HepG2 (cell line): ENCODE results near the gene PTPRN. TPM values are rescaled to one million over a fixed set of nuclear protein-coding genes. Genes with fewer than 3 reads are reported as not detected.

Source experiments
- FIP1L1 ChIP-seq: fragments of 200-400 bp; formaldehyde crosslinking; IDR thresholded peaks from 2 replicates; pipeline ENCODE4 v1.6.1; 2018; ENCODE audit warnings: low read depth, mild to moderate bottlenecking, low read length, moderate library complexity, borderline replicate concordance; ENCODE audit not compliant: insufficient read depth
- FOXM1 ChIP-seq: sonication (generic); formaldehyde crosslinking; IDR thresholded peaks from 2 replicates; pipeline ENCODE4 v1.5.0; 2020; ENCODE audit warnings: missing genetic modification reagents
- HHEX ChIP-seq: IDR thresholded peaks from 2 replicates; pipeline ENCODE4 v1.6.1; 2016; ENCODE audit warnings: control low read depth
- HIVEP1 ChIP-seq: sonication (generic); formaldehyde crosslinking; IDR thresholded peaks from 2 replicates; pipeline ENCODE4 v1.4.0; 2020; ENCODE audit warnings: mild to moderate bottlenecking, missing genetic modification reagents
- HMG20A ChIP-seq: IDR thresholded peaks from 2 replicates; pipeline ENCODE4 v1.6.1; 2016; ENCODE audit warnings: borderline replicate concordance
- KLF12 ChIP-seq: sonication (generic); formaldehyde crosslinking; IDR thresholded peaks from 2 replicates; pipeline ENCODE4 v1.4.0; 2020; ENCODE audit warnings: missing genetic modification reagents, borderline replicate concordance
- MIER2 ChIP-seq: IDR thresholded peaks from 2 replicates; pipeline ENCODE4 v1.6.1; 2016; ENCODE audit warnings: missing biosample characterization, missing genetic modification reagents
- PITX1 ChIP-seq: sonication (generic); formaldehyde crosslinking; IDR thresholded peaks from 2 replicates; pipeline ENCODE4 v1.5.1; 2020; ENCODE audit warnings: mild to moderate bottlenecking, missing genetic modification reagents
- POLR2AphosphoS5 ChIP-seq: IDR thresholded peaks from 2 replicates; pipeline ENCODE4 v1.6.1; 2012; ENCODE audit warnings: low read depth, low read length
- SIX4 ChIP-seq: sonication (generic); formaldehyde crosslinking; IDR thresholded peaks from 2 replicates; pipeline ENCODE4 v1.4.0; 2020; ENCODE audit warnings: missing genetic modification reagents
- TAF1 ChIP-seq: sonication (generic); formaldehyde crosslinking; IDR thresholded peaks from 2 replicates; pipeline ENCODE4 v1.4.0; 2020; ENCODE audit warnings: missing genetic modification reagents
- TEAD2 ChIP-seq: sonication (generic); formaldehyde crosslinking; IDR thresholded peaks from 2 replicates; pipeline ENCODE4 v1.9.0; 2021; ENCODE audit warnings: missing genetic modification reagents
- WIZ ChIP-seq: sonication (generic); formaldehyde crosslinking; IDR thresholded peaks from 2 replicates; pipeline ENCODE4 v1.5.1; 2020; ENCODE audit warnings: mild to moderate bottlenecking, missing genetic modification reagents
- ZFP1 ChIP-seq: IDR thresholded peaks from 2 replicates; pipeline ENCODE4 v1.6.1; 2016
- ZFP36L2 ChIP-seq: sonication (generic); formaldehyde crosslinking; IDR thresholded peaks from 2 replicates; pipeline ENCODE4 v1.4.0; 2020; ENCODE audit warnings: missing genetic modification reagents
- ZNF282 ChIP-seq: fragments of 450-650 bp; IDR thresholded peaks from 2 replicates; pipeline ENCODE4 v1.6.1; 2018; ENCODE audit not compliant: partially characterized antibody
- ZNF432 ChIP-seq: sonication (generic); formaldehyde crosslinking; IDR thresholded peaks from 2 replicates; pipeline ENCODE4 v1.5.0; 2020; ENCODE audit warnings: missing genetic modification reagents, mild to moderate bottlenecking, borderline replicate concordance
- ZNF567 ChIP-seq: sonication (generic); formaldehyde crosslinking; IDR thresholded peaks from 2 replicates; pipeline ENCODE4 v1.8.1; 2023; ENCODE audit warnings: mild to moderate bottlenecking, missing genetic modification reagents, borderline replicate concordance
- ZSCAN20 ChIP-seq: sonication (generic); formaldehyde crosslinking; IDR thresholded peaks from 2 replicates; pipeline ENCODE4 v1.4.0; 2020; ENCODE audit warnings: missing genetic modification reagents, mild to moderate bottlenecking, borderline replicate concordance
- polyA plus RNA-seq, 8 experiments: library from polyadenylated mRNA; depleted of rRNA in 3 of 8; stranded (reverse) in 7 of 8; unstranded in 1 of 8; fragments of >200 nt; fragmentation: Illumina TruSeq in 4 of 8; extraction: Trizol in 4 of 8; gene quantifications; 2 replicates each; pipeline versions ENCODE4 v1.2.1 to v1.2.3, GENCODE V29; 2011 to 2016; ENCODE audit warnings: low read depth in 4 of 8, missing spikeins in 1 of 8, mixed read lengths in 1 of 8; ENCODE audit not compliant: insufficient read depth in 1 of 8
- total RNA-seq, 5 experiments: library from RNA; depleted of rRNA; stranded (reverse); fragments of >200 nt; fragmentation: Illumina TruSeq; extraction: Trizol; gene quantifications; 2 replicates each; pipeline ENCODE4 v1.2.3, GENCODE V29; 2016; ENCODE audit warnings: low read depth in 1 of 5
- TF ChIP-seq, protein P1 (sequence below): sonication (generic); formaldehyde crosslinking; IDR thresholded peaks from 2 replicates; pipeline ENCODE4 v1.9.0; 2021; ENCODE audit warnings: missing genetic modification reagents, mild to moderate bottlenecking, borderline replicate concordance
- TF ChIP-seq, protein P2 (sequence below): sonication (generic); formaldehyde crosslinking; IDR thresholded peaks from 2 replicates; pipeline ENCODE4 v1.5.1; 2020; ENCODE audit warnings: mild to moderate bottlenecking, moderate library complexity, missing genetic modification reagents
- TF ChIP-seq, protein P3 (sequence below): sonication (generic); formaldehyde crosslinking; IDR thresholded peaks from 2 replicates; pipeline ENCODE4 v1.4.0; 2020; ENCODE audit warnings: missing genetic modification reagents

The PTPRN gene
- total and polyA plus RNA-seq, 2 of the 13 experiments (the other 11 are each of a cell fraction or from before 2014, with no cell fraction given), result 0.26 TPM; not detected in 1

DNA sequence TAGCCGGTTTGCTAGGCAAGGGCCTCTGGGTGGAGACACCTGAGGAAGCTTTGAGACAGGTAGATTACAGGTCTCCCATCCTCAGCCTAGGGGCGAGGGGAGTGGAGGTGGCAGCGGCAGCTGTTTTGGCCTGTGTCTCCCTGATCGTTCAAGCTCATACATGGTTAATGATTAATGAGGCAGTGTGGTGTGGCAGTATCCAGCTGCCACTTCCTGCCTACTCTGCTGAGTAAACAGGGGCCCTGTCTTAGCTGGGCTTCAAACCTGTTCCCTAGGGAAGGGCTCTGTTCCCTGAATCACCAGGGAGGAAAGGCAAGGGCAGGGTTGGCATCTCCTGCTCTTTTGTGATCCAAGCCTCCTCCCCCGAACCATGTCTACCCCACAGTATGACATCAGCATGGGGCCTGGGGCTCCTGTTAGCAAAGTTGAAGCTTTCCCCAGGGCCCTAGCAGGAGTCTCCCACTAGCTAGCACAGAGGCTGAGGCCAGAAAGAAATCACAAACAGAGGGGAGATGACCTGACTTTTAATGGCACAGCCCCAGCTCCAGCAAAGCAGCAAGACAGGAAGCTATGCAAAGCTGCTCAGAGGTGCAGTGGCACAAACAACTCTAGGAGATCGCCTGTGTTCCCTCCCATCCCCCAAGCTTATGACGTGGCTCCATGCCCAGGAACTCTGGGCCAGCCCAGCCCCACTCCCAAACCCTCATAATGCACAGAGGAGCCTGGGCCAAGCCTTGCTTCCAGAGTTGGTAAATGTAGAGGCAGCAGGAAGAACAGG lies 59.8 kb downstream of the PTPRN start (continued):
- TF ChIP-seq ZSCAN20 (no peak), WIZ (CRISPR knock-in tag) (no peak), ZNF432 (CRISPR knock-in tag) (no peak), MIER2 (CRISPR knock-in tag) (no peak; the same call in 1 of the 2 replicates), ZNF282 (no peak), HHEX (CRISPR knock-in tag) (no peak), HMG20A (CRISPR knock-in tag) (peak; percentile 38; the same call in 1 of the 2 replicates), TEAD2 (CRISPR knock-in tag) (no peak), ZFP1 (CRISPR knock-in tag) (0 out of 2 replicates have a peak, but pooled peaks have one; percentile 43), TAF1 (CRISPR knock-in tag) (peak; percentile 70), PITX1 (CRISPR knock-in tag) (peak; percentile 87), KLF12 (no peak), POLR2AphosphoS5 (peak; percentile 67), ZFP36L2 (no peak), HIVEP1 (CRISPR knock-in tag) (no peak), FIP1L1 (0 out of 2 replicates have a peak, but pooled peaks have one; percentile 90), SIX4 (no peak), ZNF567 (CRISPR knock-in tag) (0 out of 2 replicates have a peak, but pooled peaks have one; percentile 9), FOXM1 (CRISPR knock-in tag) (no peak)
- TF ChIP-seq, protein P1, sequence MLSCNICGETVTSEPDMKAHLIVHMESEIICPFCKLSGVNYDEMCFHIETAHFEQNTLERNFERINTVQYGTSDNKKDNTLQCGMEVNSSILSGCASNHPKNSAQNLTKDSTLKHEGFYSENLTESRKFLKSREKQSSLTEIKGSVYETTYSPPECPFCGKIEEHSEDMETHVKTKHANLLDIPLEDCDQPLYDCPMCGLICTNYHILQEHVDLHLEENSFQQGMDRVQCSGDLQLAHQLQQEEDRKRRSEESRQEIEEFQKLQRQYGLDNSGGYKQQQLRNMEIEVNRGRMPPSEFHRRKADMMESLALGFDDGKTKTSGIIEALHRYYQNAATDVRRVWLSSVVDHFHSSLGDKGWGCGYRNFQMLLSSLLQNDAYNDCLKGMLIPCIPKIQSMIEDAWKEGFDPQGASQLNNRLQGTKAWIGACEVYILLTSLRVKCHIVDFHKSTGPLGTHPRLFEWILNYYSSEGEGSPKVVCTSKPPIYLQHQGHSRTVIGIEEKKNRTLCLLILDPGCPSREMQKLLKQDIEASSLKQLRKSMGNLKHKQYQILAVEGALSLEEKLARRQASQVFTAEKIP (CRISPR knock-in tag), result no peak
- TF ChIP-seq, protein P2, sequence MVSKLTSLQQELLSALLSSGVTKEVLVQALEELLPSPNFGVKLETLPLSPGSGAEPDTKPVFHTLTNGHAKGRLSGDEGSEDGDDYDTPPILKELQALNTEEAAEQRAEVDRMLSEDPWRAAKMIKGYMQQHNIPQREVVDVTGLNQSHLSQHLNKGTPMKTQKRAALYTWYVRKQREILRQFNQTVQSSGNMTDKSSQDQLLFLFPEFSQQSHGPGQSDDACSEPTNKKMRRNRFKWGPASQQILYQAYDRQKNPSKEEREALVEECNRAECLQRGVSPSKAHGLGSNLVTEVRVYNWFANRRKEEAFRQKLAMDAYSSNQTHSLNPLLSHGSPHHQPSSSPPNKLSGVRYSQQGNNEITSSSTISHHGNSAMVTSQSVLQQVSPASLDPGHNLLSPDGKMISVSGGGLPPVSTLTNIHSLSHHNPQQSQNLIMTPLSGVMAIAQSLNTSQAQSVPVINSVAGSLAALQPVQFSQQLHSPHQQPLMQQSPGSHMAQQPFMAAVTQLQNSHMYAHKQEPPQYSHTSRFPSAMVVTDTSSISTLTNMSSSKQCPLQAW (CRISPR knock-in tag), result peak; percentile 99
- TF ChIP-seq, protein P3, sequence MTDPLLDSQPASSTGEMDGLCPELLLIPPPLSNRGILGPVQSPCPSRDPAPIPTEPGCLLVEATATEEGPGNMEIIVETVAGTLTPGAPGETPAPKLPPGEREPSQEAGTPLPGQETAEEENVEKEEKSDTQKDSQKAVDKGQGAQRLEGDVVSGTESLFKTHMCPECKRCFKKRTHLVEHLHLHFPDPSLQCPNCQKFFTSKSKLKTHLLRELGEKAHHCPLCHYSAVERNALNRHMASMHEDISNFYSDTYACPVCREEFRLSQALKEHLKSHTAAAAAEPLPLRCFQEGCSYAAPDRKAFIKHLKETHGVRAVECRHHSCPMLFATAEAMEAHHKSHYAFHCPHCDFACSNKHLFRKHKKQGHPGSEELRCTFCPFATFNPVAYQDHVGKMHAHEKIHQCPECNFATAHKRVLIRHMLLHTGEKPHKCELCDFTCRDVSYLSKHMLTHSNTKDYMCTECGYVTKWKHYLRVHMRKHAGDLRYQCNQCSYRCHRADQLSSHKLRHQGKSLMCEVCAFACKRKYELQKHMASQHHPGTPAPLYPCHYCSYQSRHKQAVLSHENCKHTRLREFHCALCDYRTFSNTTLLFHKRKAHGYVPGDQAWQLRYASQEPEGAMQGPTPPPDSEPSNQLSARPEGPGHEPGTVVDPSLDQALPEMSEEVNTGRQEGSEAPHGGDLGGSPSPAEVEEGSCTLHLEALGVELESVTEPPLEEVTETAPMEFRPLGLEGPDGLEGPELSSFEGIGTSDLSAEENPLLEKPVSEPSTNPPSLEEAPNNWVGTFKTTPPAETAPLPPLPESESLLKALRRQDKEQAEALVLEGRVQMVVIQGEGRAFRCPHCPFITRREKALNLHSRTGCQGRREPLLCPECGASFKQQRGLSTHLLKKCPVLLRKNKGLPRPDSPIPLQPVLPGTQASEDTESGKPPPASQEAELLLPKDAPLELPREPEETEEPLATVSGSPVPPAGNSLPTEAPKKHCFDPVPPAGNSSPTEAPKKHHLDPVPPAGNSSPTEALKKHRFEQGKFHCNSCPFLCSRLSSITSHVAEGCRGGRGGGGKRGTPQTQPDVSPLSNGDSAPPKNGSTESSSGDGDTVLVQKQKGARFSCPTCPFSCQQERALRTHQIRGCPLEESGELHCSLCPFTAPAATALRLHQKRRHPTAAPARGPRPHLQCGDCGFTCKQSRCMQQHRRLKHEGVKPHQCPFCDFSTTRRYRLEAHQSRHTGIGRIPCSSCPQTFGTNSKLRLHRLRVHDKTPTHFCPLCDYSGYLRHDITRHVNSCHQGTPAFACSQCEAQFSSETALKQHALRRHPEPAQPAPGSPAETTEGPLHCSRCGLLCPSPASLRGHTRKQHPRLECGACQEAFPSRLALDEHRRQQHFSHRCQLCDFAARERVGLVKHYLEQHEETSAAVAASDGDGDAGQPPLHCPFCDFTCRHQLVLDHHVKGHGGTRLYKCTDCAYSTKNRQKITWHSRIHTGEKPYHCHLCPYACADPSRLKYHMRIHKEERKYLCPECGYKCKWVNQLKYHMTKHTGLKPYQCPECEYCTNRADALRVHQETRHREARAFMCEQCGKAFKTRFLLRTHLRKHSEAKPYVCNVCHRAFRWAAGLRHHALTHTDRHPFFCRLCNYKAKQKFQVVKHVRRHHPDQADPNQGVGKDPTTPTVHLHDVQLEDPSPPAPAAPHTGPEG (CRISPR knock-in tag), result no peak
